Measurements from ENCODE around the gene PARVG.

The PARVG gene

DNA sequence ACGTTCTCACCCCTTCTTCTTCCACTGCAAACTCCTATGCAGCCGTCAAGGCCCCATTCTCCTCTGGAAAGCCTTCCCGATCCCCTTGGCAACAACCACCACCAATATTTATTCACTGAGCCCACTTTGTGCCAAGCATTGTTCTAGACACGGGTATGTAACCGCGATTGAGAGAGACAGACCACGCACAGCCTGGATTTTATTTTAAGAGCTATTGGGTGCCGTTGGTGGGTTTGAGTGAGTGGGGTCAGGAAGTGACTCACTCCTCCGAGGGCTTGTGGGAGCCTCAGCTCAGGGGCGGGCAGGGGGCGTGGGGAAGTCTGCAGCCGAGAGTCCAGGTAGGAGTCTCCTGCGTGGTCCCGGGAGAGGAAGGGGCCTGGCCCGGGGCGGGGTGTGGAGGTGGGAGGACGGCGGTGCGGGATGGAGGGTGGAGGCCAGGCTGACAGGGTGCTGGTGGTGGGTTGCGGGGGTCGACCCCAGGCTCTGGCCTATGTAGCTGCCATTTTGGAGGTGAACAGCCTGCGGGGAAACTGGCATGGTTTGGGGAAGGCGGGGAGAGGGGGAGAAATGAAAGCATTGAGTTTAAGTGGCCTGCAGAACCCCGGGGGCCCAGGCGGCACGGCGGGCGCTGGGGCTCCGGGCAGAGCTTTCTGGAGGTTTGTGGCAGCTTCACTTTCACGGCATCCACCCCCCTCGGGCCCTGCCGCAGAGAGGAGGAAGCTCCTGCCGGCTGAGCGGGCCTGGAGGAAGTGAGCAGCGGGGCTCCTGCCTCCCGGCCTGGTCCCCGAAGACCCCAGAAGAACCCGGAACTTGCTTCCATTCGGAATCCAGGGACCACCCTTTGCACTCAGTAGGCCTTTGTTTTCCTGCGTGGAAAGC is 547 bp downstream of the PARVG start:
- DNase-seq (ENCODE audit: low read depth) = no peak

DNA sequence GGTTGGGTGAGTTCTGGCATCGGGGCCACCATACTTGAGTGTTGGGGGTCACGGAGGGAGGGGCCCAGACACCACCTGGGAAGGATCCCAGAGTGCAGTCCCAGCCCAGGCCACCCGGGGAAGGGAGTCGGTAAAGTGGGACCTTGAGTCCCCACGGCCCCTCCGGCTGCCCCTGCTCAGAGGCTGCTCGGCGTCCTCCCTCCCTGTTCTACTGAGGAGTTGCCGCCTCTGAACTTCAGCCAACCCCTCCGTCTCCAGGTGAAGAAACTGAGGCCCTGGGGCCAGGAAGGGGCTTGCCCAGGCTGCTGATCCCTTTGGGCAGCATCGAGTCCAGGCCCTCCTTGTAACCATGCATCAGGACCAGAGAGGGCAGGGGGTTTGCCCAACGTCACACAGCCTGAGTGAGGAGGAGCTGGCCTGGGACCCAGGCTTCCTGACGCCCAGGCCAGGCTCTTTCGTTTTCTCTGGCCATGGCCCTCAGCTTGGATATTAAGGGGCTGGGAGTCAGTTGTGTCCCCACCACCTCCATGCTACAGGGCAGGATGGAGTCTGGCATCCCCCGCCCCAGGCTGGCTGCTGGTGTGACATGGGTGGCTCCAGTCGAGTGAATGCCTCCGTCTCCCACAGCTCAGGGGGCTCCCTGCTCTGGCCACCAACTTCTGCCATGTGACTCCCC is 1.3 kb downstream of the PARVG start:
- no peak for DNase-seq (ENCODE audit: low read depth)

DNA sequence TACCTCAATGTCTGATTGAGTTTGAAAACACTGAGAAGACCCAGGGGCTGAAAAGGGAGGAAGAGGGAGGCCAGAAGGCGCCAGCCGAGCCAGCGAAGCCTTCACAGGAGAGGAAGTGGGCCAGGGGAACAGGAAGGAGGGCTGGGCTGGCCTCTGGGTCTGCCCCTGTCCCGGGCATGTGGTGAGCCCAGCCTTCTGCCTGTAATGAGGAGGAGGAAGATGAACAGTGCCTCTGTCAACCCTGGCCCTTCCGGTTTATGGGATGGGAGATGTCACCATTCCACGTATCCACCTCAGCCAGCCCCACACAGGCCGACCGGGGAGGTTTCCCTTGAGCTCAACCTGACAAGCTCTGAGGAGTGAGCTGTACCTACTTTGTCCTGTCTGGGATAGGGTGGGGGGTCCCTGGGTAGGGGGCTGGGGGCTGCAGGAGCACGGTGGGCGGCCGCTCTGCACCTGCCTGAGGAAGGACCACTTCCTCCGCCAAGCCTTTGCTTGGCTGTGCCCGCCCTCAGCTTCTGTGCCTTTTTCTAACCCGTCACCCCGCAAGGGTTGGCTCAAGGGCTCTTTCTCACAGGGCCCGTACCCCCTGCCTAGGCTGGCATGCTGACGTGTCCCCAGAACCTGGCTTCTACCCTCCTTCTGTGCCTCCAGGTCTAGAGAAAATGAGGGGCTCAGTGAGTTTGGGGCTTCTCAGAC is 2.0 kb downstream of the PARVG start:
- no peak for DNase-seq (ENCODE audit: low read depth)

DNA sequence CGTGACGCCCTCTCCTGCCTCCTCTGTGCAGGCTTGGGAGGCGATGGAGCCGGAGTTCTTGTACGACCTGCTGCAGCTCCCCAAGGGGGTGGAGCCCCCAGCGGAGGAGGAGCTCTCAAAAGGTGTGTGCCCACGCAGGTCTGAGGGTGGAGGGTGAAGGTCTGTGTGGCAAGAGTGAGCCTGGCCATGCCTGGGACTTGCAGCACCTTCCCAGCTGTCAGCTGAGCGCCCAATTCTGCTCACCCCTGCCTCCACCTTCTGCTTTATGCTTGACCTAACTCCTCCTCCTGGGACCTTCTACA is 2.5 kb downstream of the PARVG start:
- no peak for DNase-seq (ENCODE audit: low read depth)

DNA sequence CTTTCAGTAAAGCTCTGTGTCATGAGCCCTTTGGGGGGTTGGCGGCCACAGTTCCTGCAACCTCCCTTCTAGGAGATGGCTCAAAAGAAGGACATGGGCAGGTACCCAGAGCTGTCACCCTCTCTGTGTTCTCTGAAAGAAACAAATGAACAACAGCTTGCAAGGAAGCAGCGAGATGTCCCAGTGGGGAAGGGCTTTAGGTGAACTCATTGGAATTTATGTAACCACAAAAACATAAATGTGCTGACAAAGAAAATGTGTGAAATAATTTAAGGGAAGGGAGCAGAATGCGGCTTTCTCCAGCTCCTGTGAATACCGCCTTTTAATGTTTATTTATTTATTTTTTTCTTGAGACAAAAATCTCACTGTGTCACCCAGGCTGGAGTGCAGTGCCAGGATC is 3.3 kb downstream of the PARVG start:
- DNase-seq (ENCODE audit: low read depth) = no peak

DNA sequence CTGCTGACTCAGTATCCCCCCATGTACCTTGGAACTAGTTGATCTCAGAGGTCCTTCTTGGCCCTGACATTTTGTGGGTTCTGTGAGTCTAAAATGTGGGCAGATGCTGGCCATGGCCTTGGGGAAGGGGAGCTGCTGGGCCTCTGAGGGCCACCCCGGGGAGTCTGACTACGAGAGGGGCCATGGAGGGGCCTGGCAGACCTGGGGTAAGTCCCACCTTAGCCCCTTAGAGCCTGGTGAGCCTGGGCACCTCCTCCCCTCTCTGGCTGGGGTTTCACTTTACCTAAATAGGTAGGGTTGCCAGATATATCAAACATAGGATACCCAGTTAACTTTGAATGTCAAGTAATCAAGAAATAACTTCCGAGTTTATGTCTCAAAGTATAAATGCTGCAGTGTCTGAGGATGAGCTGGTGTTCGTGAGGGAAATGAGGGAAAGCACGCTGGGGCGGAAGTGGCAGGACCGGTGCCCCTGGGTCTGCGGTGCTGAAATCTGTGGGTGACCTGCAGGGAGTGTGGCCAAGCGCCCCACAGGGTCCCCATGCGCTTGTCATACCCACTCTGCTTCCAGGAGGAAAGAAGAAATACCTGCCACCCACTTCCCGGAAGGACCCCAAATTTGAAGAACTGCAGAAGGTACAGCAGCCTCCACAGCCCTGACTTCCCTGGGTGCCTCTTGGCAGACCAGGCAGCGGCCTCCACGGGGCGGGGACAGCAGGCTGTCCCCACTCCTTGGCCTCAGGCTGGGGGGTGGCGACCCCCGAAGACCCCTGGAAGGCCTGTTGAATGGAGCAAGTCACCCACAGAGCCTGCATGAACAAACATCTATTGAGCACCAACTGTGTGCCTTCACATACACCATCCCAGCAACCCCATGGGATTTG is 4.8 kb downstream of the PARVG start:
- DNase-seq (ENCODE audit: low read depth) = no peak

DNA sequence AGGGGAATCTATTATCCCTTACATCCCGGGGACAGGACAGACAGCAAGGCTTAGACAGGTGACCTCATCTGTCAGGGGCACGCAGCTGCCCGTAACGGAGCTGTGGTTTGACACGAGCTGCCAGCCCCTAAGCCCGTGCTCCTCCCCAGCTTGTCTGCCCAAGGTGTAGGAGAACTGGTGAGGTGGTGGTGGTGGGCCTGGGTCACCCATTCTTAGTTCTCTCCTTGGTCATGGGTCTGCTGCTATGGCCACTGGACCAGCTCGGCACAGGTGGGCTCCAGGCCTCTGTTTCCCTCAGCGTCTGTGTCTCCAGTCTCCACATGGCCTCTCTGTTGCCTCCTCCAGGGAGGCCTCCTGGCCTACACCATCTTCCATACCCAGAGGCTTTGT is 5.4 kb downstream of the PARVG start:
- no peak for DNase-seq (ENCODE audit: low read depth)

DNA sequence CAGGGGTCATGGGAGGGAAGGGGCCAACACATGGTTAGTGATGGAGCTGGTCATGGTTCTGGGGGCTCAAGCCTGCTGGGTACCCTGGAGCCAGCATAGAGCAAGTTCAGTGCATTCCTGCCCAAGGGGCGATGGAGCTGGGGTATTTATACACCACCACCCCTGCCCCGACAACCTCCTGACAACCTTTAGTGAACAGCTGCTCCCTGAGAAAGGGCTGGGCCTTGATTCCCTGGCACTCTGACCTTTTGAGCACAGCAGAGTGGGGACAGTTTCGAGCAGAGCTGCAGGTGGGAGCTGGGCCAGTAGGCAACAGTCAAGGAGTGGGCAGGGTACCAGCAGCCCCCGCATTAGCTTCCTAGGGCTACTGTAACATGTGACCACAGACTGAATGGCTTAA is 6.0 kb downstream of the PARVG start:
- DNase-seq (ENCODE audit: low read depth) = no peak

DNA sequence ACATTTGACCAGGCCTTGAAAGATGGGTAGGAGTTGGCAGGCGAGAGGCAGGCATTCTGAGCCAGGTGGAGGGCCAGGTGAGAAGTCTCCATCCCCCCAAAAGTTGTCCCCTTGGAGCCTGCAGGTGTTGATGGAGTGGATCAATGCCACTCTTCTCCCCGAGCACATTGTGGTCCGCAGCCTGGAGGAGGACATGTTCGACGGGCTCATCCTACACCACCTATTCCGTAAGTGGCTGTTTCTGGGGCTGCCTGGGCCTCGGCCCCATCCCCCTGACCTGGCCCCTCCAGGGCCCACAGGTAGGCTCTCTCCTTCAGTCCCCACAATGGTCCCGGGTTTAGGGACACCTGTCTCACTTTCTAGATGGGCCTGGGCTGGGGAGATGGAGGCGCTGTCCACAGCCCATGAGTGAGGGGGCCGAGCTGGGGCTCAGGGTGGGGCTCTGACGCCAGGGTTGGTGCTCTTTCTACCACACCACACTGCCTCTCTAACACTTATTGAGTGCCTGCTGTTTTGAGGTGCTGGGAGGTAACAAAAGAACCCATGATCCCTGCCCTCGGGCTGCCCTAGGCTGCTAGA is 7.0 kb downstream of the PARVG start:
- no peak for DNase-seq (ENCODE audit: low read depth)

DNA sequence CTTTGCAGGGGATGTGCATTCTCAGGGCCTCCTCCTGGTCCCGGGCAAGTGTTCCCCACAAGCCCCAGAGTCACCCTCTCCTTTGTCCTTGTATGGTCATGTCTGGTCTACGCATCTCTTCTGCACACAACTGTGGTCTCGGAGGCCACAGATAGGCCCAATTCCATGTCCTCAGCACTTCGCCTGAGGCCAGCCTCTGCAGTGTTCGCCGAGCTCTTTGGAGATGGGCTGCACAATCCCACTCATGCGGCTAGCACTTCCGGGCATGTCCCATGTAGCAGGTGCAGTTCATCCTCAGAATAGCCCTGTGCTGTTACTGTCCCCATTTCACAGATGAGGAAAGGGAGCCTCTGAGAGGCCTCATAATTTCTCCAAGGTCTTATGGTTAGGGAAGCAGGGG is 7.6 kb downstream of the PARVG start:
- DNase-seq (ENCODE audit: low read depth) = no peak

DNA sequence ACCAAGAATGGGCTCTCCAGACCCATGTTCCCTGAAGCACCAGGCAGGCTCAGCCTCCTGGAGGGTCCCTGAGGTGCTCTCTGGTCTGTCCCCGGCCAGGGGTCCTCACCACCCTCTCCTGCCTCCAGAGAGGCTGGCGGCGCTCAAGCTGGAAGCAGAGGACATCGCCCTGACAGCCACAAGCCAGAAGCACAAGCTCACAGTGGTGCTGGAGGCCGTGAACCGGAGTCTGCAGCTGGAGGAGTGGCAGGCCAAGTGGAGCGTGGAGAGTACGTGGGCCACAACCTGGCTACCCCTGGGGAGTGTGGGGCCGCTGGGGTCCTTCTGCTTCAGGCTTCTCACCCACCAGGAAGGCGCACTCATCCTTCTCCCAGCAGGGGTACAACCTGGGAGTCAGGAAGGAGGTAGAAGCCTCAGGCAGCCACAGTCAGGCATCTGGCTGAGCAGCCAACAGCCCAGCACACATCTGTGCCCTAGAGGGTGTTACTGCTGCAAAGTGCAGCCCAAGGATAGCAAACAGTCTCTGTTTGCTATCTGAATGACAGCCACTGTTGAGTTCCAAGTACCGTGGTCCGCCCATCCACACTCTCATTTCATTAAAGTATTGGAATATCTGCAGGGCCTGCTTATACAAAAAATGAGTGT is 8.4 kb downstream of the PARVG start:
- DNase-seq (ENCODE audit: low read depth) = no peak

DNA sequence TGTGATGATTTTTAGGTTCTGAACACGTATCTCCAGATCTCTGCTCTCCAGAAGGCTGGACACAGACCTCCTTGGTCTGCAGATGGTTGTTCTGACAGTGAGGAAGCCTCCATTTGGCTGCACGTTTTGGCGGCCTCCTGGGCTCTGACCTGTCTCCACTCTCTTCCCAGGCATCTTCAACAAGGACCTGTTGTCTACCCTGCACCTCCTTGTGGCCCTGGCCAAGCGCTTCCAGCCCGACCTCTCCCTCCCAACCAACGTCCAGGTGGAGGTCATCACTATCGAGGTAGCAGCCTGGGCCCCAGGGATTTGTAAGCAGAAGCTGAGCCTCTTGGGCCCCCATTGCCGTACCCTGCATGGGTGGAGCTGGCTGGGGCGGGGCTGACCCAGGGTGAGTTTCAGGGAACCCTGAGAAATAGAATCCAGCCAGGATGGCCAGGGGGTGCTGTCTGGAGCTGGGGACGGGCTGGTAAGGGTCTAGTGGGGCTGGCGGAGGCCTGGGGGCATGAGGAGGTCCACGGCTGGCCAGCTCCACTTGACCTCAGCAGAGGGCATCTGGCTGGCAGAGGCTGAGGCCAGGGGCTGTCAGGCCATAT is 9.8 kb downstream of the PARVG start:
- no peak for DNase-seq (ENCODE audit: low read depth)

DNA sequence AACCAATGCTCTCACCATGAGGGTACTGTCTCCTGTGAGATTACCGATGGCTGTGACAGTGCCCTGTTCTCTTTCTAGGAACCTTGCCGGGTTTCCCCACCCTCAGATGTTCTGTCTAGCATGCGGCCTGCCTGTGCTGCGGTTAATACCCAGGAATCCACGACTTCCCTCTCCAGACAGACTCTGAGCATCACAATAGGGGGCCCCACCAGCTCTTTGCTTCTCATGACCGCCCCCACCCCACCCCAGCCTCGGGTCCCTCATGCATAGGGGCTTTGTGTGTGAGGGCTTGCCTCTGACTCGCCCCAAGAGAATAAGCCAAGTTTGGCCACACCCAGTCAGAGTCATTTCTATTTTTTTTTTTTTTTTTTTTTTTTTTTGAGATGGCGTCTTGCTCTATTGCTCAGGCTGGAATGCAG is 10.3 kb downstream of the PARVG start:
- DNase-seq (ENCODE audit: low read depth) = no peak

DNA sequence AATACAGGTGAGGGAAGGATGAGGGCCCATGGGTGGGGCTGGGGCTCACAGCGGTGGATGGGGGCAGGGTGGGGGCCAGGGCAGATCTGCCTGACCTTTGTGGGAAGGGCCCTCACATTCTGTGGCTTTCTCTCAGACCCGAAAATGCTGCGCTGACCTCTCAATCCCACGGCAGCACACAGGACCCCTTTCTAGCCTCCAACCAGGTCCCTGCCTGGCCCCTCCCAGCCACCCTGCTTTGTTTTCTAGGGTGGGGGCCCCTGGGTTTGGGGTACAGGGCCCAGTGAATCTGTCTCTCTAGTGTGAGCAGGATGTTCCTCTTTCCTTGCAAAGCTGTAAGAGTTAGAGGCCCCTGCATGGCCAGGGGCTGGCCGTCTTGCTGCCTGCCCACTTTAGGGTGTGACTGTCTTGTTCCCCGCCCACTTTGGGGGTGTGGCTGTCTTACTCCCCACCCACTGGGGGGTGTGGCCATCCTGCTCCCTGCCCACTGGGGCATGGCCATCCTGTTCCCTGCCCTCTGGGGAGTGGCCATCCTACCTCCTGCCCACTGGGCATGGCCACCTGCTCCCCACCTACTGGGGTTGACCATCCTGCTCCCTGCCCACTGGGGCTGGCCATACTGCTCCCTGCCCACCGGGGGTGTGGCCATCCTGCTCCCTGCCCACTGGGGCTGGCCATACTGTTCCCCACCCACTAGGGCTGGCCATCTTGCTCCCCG is 11.5 kb downstream of the PARVG start:
- no peak for DNase-seq (ENCODE audit: low read depth)

DNA sequence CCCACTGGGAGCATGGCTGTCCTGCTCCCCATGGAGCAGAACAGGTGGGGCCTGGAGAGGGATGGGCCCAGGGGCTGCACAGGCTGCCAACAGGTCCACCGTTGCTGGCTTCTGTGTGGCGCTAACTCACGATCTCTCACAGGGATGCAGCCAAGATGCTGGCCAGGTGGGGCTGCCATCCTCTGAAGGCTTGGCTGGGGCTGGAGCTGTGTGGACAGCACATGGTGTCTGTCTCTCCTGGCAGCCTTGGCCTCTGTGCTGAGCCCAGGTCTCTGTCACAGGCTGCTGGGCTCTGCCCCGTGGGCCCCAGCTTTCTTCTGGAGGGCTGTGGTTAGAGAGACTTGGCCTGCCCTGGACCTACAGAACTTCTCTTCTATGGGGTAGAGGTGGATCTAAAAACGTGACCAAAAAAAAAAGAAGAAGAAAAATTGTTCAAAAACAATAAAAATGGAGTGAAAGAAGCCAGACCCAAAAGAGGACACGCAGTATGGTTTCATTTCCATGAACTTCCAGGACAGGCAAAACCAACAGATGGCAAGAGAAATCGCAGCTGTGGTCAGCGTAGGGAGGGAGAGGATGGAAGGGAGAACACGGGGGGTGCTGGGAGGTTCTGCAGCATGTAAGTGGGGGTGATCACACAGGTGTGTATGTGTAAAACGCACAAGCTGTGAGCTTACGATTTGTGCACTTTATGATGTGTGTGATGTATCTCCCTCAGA is 12.2 kb downstream of the PARVG start:
- DNase-seq (ENCODE audit: low read depth) = no peak

DNA sequence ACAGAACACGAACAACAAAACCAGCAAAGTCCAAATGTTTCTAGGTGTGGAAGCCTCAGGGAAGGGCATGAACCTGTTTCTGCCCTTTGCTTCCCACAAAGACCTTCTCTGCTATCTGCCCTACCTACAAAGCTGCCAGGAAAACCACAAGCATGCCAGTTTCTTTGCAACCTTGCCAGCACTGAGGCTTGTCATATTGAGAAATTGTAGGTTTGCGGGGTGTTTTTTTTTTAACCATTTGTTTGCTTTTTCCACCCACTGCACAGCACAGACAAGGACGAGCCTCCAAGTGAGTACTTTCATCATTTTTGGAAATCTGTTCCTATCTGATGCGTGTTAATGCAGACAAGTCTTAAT is 12.8 kb downstream of the PARVG start:
- DNase-seq (ENCODE audit: low read depth) = no peak

DNA sequence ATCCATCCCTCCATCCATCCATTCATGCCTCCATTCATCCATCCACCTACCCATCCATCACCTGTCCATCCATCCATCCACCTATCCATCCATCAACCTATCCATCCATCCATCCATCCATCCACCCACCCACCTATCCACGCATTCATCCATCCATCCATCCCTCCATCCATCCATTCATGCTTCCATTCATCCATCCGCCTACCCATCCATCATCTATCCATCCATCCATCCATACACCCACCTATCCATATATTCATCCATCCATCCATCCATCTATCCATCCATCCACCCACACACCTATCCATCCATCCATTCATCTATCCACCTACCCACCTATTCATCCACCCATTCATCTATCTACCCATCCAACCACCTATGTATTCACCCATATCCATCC is 13.8 kb downstream of the PARVG start:
- no peak for DNase-seq (ENCODE audit: low read depth)

DNA sequence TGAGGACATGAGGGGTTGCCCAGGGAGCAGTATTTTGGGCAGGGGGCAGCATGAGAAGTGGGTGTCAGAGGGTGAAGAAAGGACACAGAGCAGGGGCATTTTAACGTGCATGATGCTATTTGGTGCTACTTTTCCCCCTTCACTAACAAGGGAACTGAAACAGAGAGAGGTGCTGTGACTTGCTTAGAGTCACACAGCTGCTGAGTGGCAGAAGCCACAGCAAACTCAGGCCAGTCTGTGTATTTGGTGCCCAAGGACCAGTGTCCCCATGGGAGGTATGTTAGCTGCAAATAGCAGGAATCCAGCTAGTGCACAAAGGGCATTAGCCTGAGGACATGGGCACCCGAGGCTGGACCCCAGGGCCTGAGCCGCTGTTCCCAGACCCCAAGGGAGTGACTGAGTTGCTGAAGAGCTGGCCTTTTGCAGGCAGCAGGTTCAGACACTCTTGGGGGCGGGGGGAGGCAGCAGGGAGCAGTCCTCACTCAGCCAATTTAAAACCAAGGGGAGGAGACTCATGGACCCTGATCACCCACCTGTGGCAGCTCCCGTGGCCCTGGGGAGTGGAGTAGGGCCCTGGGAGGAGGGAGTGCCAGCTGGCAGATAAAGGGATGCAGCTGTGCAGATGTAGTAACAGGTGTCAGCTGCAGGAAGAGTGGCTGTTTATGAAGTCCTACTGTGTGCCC is 14.6 kb downstream of the PARVG start:
- DNase-seq (ENCODE audit: low read depth) = no peak

DNA sequence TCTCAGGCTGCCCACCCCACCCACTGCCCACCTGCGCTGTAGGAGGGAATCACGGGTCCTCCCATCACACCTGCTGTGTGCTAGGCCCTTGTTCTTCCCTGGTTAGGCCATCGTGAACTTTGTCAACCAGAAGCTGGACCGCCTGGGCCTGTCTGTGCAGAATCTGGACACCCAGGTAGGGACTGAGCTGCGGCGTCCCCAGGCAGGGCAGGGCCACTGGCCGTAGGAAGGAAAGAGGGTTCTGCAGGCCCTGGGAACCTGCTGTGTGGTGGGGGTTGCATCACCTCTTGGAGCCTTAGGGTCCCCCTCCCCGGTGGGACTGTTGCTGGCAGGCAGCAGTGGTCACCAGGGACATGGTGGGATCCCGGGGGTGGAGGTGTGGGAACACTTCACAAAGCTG is 15.5 kb downstream of the PARVG start:
- DNase-seq (ENCODE audit: low read depth) = no peak
